DND-41 (cell line): ENCODE data around the gene SRF.

ENCODE experiments used
- CTCF ChIP-seq: IDR thresholded peaks from 2 replicates; pipeline ENCODE4 v1.5.1; 2012; ENCODE audit warnings: borderline replicate concordance, low read length, moderate library complexity, mild to moderate bottlenecking; ENCODE audit not compliant: poor library complexity, severe bottlenecking; ENCODE audit errors: extremely low read depth
- EZH2 ChIP-seq: IDR thresholded peaks from 3 replicates; pipeline ENCODE4 v1.6.1; 2012; ENCODE audit warnings: borderline replicate concordance, low read depth, mild to moderate bottlenecking, moderate library complexity, low read length, inconsistent platforms; ENCODE audit not compliant: severe bottlenecking

- no peak for TF ChIP-seq EZH2
- TF ChIP-seq CTCF = no peak
Measured at GRCh38 chr6:43150051-43150751, 20.9 kb upstream of the SRF start.
